Kidney (tissue), 14 donors: ENCODE data around the gene SCN1A. TPM values are rescaled to one million over a fixed set of nuclear protein-coding genes. Genes with fewer than 3 reads are reported as not detected.

Source experiments
- DNase-seq, 5 donors: peaks; one replicate each; pipeline ENCODE4 v3.0.0-alpha.2; 2013 to 2020
- FAIRE-seq: peaks from 2 replicates; lab custom pipeline; 2012; peaks lifted over from hg19 to GRCh38; lab: Jason Lieb, UNC
- H3K27ac ChIP-seq, 2 donors: one replicate each; pipeline ENCODE4 v1.7.0; 2013; ENCODE audit warnings: low read depth in 2 of 2, low read length in 2 of 2, inconsistent platforms in 1 of 2
- H3K27me3 ChIP-seq: one replicate; pipeline ENCODE4 v1.7.1; 2013; ENCODE audit warnings: low read length, inconsistent platforms; ENCODE audit not compliant: control insufficient read depth, insufficient read depth
- H3K36me3 ChIP-seq, 3 donors: one replicate each; pipeline versions ENCODE4 v1.7.0 to v1.7.1; 2013; ENCODE audit warnings: low read length in 3 of 3, control low read depth in 1 of 3, inconsistent platforms in 1 of 3; ENCODE audit not compliant: insufficient read depth in 3 of 3, control insufficient read depth in 2 of 3
- H3K4me1 ChIP-seq, 3 donors: one replicate each; pipeline versions ENCODE4 v1.7.0 to v1.7.1; 2013; ENCODE audit warnings: low read length in 3 of 3, inconsistent platforms in 1 of 3, low read depth in 1 of 3; ENCODE audit not compliant: control insufficient read depth in 2 of 3, insufficient read depth in 2 of 3
- H3K4me3 ChIP-seq, 3 donors: one replicate each; pipeline versions ENCODE4 v1.7.0 to v1.8.1; 2013; ENCODE audit warnings: low read length in 3 of 3, control low read depth in 1 of 3, inconsistent platforms in 1 of 3
- H3K9ac ChIP-seq, 3 donors: one replicate each; pipeline versions ENCODE4 v1.7.0 to v1.7.1; 2013; ENCODE audit warnings: low read length in 3 of 3, control low read depth in 1 of 3, inconsistent platforms in 1 of 3
- H3K9me3 ChIP-seq, 3 donors: one replicate each; pipeline versions ENCODE4 v1.7.0 to v1.7.1; 2013; ENCODE audit warnings: low read length in 3 of 3, control low read depth in 1 of 3, inconsistent platforms in 1 of 3; ENCODE audit not compliant: control insufficient read depth in 2 of 3, insufficient read depth in 1 of 3
- intact Hi-C: fragments of 100-400 bp; cut with DNase I; formaldehyde crosslinking; loops from one replicate; pipeline ENCODE4 v1.11.1; 2022
- polyA plus RNA-seq: library from polyadenylated mRNA; stranded (reverse); fragments of 350-450 nt; fragmentation: Illumina TruSeq; extraction: RNeasy Lipid Tissue Mini Kit (QIAGEN cat#74804); gene quantifications from one replicate; pipeline ENCODE4 v1.2.3, GENCODE V29; 2014; ENCODE audit warnings: low read depth, low replicate concordance; ENCODE audit not compliant: insufficient read depth
- total RNA-seq: library from RNA; stranded (reverse); fragmentation: NEBNext Ultra II Directional; extraction: Animal tissue kit (Norgen Biotek cat#: 25700); gene quantifications from one replicate; pipeline ENCODE4 v1.2.1, GENCODE V29; 2021
- TF ChIP-seq, protein P1 (sequence below): IDR thresholded peaks from 3 replicates; pipeline ENCODE4 v1.5.1; 2012; ENCODE audit warnings: mild to moderate bottlenecking, moderate library complexity, borderline replicate concordance; ENCODE audit not compliant: insufficient read depth; ENCODE audit errors: extremely low read depth
- donor health status: control.
- donor health status: control.
- donor health status: control.
- donor health status: control.
- donor health status: control.
- donor health status: DM: yes; HTN: yes; CAD: no.
- donor health status: Normal renal cell carcinoma (clear cell type).

SCN1A gene
- total and polyA plus RNA-seq, 2 donors from 2014 or later, result not detected

DNA sequence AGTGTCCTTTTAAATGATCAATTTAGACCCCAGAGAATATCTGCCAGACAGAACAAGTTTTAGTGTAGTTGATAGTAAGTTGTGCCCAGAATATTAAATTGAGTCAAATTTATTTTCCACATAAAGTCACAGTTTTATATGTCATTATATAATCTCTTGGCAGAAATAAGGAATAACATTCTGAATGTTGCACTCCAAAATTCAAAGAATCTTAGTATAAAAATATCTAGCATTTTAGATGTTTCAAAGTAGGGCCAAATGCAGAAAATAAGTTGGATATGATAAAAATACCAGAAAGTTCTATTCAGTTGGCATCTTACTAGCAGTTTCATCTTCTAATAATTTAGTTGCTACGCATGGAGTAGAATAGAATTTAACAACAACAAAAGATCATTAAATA lies 33.5 kb downstream of the SCN1A start:
- Histone ChIP-seq H3K9ac (no peak overlapping the region), H3K27ac (no peak overlapping the region), H3K4me3 (no peak overlapping the region), H3K4me1 (no peaks in the 10 kb centered on the region), H3K36me3 (no peaks in the 10 kb centered on the region), H3K9me3 (no peaks in the 10 kb centered on the region), H3K27me3 (no peaks in the 10 kb centered on the region)
- no peak for DNase-seq
- TF ChIP-seq, protein P1, sequence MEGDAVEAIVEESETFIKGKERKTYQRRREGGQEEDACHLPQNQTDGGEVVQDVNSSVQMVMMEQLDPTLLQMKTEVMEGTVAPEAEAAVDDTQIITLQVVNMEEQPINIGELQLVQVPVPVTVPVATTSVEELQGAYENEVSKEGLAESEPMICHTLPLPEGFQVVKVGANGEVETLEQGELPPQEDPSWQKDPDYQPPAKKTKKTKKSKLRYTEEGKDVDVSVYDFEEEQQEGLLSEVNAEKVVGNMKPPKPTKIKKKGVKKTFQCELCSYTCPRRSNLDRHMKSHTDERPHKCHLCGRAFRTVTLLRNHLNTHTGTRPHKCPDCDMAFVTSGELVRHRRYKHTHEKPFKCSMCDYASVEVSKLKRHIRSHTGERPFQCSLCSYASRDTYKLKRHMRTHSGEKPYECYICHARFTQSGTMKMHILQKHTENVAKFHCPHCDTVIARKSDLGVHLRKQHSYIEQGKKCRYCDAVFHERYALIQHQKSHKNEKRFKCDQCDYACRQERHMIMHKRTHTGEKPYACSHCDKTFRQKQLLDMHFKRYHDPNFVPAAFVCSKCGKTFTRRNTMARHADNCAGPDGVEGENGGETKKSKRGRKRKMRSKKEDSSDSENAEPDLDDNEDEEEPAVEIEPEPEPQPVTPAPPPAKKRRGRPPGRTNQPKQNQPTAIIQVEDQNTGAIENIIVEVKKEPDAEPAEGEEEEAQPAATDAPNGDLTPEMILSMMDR, result no peak
- intact Hi-C loops, result no loop called here
- FAIRE-seq, result no peak

DNA sequence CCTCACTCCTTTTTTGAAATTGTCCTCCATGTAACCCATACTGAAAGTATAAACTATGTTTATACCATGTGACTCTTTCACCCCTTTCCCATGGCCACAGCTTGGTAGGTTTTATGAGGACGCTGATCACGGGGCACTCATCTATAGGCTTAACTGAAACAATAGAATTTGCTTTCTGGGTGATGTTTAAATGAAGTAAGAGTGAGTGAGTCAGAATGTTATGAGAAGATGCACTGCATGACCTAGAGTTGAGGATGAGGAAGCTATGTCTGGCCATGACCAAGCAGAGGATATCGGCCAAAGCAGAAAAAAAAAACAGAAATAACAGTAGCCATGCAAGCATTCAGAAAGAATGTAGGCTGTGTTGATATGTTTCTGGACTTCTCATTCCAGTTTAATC lies 34.9 kb downstream of the SCN1A start:
- Histone ChIP-seq H3K4me1 (no peaks in the 10 kb centered on the region), H3K36me3 (no peaks in the 10 kb centered on the region), H3K4me3 (no peak overlapping the region), H3K9ac (no peak overlapping the region), H3K27me3 (no peaks in the 10 kb centered on the region), H3K9me3 (no peaks in the 10 kb centered on the region), H3K27ac (no peak overlapping the region)
- FAIRE-seq (no peak), DNase-seq (no peak)
- intact Hi-C loops, result no loop called here
- TF ChIP-seq, protein P1, result no peak

DNA sequence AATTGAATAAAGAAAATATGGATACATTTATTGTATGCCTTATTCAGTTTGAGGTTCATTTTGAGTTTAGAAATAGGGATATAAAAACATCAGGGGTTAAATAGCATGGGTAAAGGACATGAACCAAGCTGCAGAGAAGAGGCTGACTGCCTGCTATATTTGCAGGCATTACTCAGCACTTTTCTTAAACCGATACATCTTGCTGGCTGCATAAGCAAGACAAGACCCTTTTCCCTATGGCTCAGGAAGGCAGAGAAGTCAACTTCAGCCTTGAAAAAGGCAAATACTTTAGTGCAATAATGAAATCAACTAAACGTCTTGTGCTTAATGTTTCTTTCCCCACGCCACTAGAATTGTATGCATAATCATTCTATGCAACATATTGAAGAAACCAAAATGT lies 36.4 kb downstream of the SCN1A start:
- TF ChIP-seq, protein P1, result no peak
- DNase-seq (no peak), FAIRE-seq (no peak)
- Histone ChIP-seq H3K4me1 (no peaks in the 10 kb centered on the region), H3K9me3 (no peaks in the 10 kb centered on the region), H3K36me3 (no peaks in the 10 kb centered on the region), H3K9ac (no peak overlapping the region), H3K27me3 (no peaks in the 10 kb centered on the region), H3K4me3 (no peak overlapping the region), H3K27ac (no peak overlapping the region)
- intact Hi-C loops, result no loop called here

DNA sequence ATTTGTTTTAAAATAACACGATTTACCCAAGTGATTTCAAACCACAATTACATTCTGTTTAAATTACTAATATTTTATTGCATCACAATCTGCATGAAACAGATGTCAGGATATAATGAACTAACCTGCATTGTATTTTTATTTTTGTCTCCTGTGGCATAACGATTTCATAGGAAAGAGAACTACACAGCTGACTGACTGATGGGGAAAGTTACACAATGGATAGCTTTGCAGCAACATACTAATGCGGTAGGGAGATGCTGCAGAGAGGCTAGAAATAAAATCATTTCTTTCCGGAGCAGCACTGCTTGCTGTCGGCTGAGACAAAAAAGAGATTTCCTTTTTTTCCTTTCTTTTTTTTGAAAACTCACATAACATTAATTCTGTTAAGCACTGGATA lies 36.9 kb downstream of the SCN1A start:
- Histone ChIP-seq H3K9ac (no peak overlapping the region), H3K4me3 (no peak overlapping the region), H3K27ac (no peak overlapping the region), H3K4me1 (no peaks in the 10 kb centered on the region), H3K36me3 (no peaks in the 10 kb centered on the region), H3K9me3 (no peaks in the 10 kb centered on the region), H3K27me3 (no peaks in the 10 kb centered on the region)
- intact Hi-C loops, result no loop called here
- FAIRE-seq (no peak), DNase-seq (no peak)
- TF ChIP-seq, protein P1, result no peak
